Right kidney (tissue), 9 donors: ENCODE data around the gene MMS22L.
A peak's percentile ranks its signal among the peaks of the same experiment; 100 is the strongest.

ENCODE experiments used
- DNase-seq: peaks from one replicate; pipeline ENCODE4 v3.0.0-alpha.2; 2016
- long read RNA-seq, 8 donors: transcript quantifications; one replicate each; lab custom pipeline, GENCODE V29; 2026

The MMS22L gene, protein sequence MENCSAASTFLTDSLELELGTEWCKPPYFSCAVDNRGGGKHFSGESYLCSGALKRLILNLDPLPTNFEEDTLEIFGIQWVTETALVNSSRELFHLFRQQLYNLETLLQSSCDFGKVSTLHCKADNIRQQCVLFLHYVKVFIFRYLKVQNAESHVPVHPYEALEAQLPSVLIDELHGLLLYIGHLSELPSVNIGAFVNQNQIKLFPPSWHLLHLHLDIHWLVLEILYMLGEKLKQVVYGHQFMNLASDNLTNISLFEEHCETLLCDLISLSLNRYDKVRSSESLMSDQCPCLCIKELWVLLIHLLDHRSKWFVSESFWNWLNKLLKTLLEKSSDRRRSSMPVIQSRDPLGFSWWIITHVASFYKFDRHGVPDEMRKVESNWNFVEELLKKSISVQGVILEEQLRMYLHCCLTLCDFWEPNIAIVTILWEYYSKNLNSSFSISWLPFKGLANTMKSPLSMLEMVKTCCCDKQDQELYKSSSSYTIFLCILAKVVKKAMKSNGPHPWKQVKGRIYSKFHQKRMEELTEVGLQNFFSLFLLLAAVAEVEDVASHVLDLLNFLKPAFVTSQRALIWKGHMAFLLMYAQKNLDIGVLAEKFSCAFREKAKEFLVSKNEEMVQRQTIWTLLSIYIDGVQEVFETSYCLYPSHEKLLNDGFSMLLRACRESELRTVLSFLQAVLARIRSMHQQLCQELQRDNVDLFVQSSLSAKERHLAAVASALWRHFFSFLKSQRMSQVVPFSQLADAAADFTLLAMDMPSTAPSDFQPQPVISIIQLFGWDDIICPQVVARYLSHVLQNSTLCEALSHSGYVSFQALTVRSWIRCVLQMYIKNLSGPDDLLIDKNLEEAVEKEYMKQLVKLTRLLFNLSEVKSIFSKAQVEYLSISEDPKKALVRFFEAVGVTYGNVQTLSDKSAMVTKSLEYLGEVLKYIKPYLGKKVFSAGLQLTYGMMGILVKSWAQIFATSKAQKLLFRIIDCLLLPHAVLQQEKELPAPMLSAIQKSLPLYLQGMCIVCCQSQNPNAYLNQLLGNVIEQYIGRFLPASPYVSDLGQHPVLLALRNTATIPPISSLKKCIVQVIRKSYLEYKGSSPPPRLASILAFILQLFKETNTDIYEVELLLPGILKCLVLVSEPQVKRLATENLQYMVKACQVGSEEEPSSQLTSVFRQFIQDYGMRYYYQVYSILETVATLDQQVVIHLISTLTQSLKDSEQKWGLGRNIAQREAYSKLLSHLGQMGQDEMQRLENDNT
- long read RNA-seq, donor 1, result 0 reads
- long read RNA-seq, donor 2, result 0 reads
- long read RNA-seq, donor 3, result 0 reads
- long read RNA-seq, donor 4, result 0 reads
- long read RNA-seq, donor 5, result 0 reads
- long read RNA-seq, donor 6, result 0 reads
- long read RNA-seq, donor 7, result 0 reads
- long read RNA-seq, donor 8, result 0 reads

DNA sequence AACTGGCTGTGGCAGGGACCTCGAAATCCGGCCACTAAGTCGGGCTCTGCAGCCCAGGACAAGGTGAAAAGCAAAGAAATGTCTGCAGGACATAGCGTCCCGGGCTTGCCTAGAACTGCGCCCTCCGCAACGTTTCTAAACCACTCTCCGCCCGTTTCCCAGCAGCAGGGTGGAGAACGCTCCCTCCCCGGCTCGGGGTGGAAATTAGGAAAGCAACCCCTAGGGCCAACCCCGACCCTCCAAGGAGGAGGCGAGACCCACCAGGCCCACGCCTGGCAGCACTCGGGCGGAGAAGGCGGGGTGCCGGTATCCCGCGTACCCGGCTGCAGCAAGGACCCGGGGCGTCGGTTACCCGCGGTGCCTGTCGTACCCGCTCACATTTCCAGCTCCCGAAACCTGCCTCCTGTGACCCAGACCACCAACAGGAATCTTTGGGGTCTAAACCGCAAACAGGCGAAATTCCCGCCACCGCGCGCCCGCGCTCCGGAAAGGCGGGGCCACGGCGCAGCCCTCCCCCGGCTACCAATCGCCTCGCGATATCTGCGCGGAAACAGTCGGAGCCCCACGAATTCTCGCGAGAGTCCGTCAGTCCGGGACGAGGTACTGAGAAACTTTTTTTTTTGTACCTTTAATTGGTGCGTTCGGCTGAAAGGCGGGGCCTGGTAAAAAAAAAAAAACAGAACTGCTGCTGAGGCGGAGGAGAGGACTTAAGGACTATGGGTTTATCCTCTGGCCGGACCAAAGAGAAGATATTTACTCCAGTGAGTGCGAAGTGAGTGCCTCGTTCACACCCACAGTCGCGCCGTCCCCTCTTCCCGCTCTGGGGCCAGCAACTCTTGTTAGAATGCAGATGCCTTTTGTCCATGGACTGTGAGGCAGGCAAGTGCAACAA lies at the start of gene MMS22L:
Gene MMS22L, minus strand, starts transcription at position 491 of the 892 bp plus-strand sequence. CDS start 739 bp downstream, outside the sequence.
- DNase-seq, result peak; percentile 93

DNA sequence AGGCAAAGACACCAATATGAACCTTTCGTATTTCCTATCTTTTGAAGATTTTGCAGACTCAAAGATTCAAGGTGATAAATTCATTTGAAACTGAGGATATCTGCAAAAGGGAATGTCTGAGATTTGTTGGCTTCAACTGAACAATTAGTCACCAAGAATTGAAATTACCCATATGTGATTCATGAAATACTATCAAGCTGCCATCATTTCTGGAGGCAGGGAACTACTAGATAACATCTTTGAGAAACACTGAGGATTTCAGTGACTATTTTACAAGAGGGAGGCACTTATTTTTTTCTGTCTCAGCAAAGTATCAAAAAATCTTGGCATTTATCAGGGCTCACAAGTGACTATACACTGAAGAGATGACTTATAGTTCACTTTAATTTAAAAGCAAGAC lies 39.8 kb upstream of the MMS22L start:
- no peak for DNase-seq

DNA sequence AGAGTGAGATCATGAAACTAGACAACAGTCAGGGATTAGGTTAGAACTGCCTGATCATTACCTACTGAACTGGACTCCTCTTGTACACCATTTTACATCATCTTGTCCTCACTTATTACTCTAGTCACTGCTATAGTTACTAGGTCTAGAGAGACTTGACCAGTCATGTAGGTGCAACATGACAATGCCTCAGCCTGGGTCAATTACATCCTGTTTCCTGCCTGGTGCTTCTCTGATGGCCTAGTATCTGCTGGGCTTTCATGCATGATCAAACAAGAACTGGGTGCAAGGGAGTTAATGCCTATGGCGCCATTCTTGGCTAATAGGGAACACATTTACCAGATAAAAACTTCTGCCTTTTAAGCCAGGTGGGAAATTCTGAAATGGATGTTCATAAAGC lies 39.2 kb upstream of the MMS22L start:
- no peak for DNase-seq

DNA sequence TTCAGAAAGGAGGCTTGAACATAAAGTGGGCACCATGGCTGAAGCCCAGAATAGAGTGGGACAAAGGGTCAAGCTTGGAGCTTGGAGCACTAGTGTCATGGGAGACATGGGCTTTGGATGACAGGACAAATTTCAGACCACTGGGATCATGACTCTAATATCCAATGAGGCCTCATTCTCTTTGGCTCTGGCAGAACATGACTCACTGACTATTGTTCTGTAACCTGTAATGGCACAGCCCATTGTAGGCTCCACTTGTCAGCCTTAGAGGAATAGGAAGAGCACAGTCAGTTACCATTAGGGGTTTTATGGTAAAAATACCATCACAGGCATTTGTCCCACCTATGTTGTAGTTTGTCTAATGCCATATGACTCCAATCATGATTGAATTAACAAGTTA lies 34.0 kb upstream of the MMS22L start:
- DNase-seq, result no peak

DNA sequence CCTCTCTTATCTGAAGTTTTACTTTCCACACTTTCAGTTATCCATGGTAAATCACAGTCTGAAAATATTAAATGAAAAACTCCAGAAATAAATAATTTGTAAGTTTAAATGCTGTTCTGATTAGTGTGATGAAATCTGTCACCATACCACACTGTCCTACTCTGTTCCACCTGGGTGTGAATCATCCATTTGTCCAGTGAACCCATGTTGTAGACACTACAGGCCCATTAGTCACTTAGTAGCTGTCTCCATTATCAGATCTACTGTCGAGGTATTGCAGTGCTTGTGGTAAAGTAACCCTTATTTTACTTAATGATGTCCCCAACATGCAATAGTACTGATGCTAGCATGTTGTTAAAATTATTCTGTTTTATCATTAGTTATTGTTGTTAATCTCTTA lies 29.2 kb upstream of the MMS22L start:
- no peak for DNase-seq

DNA sequence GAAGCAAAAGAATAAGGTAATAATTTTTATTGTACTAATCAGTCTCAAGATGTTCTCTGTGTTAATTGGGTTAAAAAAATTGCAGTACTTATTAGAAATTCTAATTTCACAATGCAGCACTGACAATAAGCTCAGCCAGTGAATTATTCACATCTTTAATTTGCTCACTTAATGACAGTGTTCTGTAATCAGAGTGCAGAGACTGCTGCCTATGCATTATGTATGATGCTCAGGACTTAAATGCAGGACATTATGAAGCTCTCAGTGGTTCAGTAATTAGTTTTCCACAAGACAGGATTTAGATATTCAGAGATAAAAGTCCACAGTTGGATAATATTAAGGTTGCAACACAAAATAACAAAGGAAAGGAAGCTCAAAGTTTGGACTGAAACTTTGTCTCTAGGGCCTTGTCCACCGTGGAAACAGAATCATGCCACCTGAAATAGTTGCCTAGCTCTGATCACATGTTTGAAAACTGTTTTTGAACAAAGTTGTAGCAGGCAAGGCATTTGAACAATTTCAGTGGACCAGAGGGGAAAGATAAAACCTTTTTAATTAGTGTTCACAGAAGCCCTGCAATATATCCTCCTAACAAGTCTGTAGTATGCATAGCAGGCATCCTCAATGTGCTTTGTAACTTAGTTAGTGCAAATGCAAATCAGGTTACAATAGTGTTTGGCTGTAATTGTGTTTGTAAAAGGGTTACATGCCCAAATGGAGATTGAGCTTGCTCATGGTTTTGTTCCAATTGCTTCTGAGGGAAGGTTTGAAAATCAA lies 23.7 kb upstream of the MMS22L start:
- DNase-seq, result no peak

DNA sequence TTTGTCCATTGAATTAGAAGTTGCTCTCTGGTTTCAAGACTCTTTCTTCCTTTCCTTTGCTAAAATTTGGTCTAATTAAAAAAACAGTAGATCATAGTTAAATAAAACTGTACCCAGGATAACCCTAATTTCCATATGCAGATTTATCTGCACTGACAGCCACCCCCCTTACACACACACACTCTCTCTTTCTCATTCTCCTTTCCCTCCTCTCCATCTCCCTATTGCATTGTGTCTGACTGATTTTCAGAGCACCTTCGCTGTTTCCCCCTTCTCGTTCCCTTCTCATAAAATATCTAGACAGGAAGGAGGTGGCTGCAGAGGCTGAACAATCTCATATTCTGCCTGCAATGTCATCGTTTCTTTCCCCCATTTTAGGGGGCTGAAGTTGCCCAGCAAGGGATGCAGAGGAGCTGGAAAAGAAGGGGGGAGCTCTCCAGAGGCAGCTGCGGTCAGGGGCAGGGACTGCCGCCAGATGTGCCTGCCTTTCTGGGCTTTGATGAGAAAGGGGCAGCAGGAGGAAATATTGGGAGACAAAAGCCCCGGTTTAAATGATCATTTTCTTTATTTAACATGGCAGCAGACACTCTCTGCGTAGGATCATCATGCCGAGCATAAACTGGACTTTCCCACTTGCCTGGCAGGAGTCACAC lies 22.5 kb upstream of the MMS22L start:
- no peak for DNase-seq

DNA sequence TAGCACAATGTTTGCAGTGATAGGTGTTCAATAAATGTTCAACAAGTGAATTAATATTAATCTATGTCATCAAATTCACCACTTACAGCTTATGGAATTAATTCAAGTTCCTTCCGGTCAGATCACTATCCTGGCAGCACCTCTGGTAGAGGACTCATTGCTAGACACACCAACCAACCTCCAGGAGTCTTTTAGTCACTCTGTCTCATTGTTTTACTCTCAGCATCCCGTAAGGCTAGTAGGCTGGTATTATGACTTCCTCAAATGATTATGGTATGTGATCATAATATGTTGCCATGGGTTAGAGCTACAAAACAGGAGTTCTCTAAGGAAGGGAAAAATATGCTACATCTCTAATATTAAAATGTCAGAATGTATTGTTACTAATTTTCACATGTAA lies 21.7 kb upstream of the MMS22L start:
- DNase-seq, result no peak

DNA sequence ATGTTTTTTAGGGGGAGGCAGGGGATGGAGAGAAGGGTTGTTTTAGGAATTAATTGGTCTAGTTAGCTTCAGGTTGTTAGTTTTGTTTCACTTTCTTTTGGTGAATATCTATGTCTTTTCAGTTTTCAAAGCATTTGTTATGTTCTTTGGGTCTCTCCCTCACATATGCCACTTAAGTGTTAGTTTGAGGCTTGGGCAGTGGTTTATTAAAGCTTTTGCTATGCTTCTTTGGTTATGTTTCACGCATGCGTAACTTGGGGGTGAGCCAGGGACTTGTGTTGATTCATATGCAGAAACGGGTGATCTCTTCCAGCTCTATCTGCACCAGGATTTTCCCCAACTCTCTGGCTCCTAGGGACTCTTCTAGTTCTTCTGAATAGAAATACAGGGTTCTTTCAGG lies 11.4 kb upstream of the MMS22L start:
- DNase-seq, result no peak

DNA sequence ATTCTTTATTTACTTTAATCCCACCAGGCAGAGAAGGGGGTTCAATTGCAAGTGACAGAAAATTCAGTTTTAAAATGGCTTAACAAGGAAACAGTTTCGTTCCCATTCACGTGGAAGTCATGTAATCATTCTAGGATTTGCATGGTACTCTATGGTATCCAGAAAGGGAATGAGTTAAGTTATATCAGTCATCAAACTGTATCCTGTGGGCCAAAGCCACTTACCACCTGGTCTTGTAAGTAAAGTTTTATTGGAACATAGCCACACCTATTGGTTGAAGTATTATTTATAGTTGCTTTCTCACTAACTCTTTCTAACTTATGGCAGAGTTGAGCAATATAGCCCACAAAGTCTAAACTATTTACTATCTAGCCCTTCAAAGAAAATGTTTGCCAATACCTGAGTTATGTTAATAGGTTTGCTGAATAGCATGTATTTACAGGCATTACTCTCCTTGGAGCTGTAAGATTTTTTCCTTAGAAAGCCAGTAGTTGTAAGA lies 10.2 kb upstream of the MMS22L start:
- DNase-seq, result no peak

DNA sequence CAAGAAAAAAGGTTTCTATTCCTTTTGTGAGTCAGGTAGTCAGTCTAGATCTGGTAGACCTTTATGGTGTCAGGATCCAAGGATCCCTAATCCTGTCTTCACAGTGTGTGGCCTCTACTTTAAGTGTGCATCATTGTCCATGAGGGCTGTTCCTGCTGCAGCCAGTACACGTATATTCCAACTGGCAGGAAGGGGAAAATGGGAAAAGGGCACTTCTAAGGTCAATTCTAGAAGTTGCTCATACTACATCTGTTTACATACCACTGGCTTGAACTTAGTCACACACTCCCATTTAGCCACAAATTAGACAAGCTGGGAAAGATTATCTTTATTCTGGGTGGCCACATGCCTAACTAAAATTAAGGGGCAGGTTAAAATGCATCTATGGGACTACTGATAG lies 9.7 kb upstream of the MMS22L start:
- no peak for DNase-seq

DNA sequence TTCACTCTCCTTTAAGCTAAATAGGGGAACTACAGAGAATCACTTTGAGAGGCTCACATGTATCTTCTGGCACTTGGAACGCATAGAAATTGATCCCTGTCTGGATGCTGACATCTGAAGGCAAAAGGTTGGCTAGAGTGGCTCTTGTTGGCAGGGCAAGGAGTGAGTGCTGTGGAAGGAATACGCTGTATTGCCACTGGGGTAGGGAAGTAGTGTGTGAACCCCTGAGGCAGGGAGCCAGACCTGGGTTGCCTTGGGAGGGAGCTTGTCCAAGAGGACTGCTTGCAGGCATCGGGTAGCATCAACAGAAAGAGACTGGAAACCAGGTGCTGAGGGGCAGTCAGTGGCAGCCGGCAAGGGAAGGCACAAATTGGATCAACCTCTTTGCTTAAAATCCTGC lies 8.9 kb upstream of the MMS22L start:
- DNase-seq, result no peak

DNA sequence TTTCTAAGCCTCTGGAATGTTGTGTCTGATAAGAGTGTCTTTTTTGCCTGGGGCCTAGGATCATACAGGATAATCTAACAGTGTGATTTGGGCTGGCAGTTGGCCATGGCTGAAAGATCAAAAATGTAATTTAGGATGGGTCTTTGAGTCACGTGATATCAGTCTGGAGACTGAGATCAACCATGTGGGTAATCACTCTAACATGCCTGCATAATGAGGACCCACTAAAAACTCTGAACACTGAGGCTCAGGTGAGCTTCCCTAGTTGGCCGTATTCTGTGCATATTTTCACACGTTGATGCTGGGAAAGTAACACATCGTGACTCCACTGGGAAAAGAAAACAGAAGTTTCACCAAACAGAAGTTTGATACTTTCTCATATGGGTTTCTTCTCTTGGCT lies 6.3 kb upstream of the MMS22L start:
- no peak for DNase-seq

DNA sequence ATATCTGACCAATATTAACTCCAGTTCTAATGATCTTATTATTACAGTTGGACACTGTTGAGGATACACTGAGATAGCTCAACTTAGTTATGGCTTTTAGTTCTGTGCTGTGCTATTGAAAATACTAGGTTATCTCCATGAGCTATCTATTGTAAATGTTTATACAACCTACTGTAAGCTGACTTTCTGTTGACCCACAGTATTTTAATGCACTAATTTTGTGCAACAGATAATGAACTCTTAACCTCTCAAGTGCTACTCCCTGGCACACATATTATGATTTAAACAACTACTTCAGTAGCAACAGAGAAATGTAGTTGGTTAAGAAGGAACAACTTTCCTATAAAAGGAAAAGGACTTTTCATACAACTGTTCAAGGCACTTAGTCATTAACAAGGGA lies 5.2 kb upstream of the MMS22L start:
- DNase-seq, result no peak

DNA sequence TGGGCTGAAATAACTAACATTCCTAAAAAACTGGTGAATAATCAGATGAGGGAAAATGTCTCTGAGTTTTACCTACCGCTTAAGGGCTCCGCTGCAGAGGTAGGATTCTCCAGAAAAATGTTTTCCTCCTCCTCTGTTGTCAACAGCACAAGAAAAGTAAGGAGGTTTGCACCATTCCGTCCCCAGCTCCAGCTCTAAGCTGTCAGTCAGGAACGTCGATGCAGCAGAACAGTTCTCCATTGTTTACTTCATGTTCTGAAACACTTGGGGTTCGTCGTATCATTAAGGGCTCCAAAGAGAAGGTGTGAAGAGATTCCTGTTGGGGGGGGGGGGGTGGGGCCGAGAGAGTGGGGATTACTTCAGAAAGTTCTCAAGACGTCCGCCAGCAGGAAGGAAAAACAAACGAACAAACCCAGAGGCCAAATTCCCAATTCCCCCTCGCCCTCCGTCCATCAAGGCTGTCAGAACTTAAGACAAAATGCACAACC lies 734 bp downstream of the MMS22L start:
- no peak for DNase-seq

DNA sequence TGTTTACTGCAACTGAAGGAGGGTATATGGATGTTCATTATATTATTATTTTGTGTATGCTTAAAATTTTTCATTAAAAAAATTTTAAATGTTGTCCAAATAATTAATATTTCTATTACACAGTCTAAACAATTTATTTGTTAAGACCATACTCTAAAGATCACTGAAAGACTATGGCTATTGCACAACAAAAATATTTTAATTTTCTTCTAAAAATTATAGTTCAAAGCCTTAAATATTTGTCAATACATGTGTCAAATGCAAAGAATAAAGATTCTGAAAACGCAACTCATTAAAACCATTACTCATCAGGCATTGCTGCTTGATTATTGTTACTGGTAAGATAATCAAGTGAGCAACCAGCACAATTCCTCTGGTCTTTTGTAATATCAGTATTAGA lies 2.2 kb downstream of the MMS22L start:
- DNase-seq, result no peak

DNA sequence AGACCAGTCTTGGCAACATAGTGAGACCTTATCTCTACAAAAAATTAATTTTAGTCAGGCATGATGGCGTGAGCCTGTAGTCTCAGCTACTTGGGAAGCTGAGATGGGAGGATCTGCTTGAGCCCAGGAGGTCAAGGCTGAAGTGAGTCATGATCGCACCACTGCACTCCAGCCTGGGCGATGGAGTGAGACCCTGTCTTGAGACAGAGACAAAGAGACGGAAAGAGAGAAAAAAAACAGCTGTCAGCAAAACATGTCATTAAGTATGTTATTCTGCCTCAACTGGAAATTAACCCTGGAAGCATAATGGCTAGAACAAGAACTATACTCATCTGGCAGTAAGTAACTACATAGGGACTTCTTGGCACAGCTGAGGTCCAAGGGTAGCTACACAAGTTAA lies 7.2 kb downstream of the MMS22L start:
- no peak for DNase-seq

DNA sequence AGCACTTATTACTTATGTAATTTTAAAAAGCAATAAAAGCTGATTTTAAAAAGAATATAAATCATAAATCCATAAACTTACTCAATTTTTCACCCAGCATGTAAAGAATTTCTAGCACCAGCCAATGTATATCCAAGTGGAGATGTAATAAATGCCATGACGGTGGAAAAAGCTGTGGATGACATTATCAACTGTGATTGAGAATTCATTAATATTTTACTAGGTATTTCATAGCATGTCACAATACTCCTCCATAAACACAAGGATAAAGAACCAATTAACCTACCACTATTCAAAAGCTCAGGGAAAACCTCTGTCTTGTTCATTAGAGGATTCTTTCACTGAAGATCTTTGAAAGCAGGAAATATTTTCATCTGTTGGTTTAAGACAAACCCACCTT lies 13.2 kb downstream of the MMS22L start:
- DNase-seq, result no peak

DNA sequence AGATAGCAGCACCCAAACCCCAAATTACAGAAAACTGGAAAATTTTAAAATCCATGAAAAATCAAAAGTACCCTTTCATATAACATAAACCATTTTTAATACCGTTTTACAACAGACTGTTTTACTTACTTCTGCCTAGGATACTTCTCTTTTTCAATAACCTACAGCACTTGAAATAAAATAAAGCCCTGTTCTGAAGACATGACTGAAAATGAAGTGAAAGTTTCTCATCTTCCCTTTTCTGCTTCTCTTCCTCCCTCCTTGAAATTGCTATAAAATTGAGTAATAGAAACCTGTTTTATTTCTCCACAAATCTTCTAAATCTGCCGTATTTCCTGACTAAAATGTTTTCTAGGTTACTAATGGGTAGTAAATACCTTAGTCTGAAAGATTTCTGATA lies 20.3 kb downstream of the MMS22L start:
- DNase-seq, result no peak

DNA sequence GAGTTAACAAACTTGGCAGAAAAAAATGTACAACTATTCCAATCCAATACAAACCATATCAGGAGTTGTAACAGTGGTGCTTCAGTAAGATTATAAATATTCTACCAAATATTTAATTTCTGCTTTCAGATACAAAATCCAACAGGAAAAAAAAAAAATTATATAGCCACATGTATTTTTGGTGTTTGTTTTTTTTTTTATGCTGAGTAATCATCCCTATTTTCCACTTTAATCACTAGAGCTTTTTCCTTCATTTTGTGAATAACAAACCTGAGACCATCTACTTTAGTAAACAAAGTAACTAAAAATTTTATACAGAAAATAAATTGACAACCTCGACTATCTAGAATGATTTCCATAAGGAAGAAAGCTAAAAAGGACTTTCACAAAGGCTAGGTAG lies 36.2 kb downstream of the MMS22L start:
- no peak for DNase-seq
